HEK293 (cell line): Measurements from ENCODE around the gene P2RX4.

ENCODE experiments used
- BCL11A ChIP-seq: fragments of 450-650 bp; formaldehyde crosslinking; IDR thresholded peaks from 2 replicates; pipeline ENCODE4 v1.5.1; 2016; ENCODE audit warnings: low read depth, missing biosample characterization, missing genetic modification characterization
- GLIS2 ChIP-seq: fragments of 450-650 bp; formaldehyde crosslinking; IDR thresholded peaks from 2 replicates; pipeline ENCODE4 v1.5.1; 2016; ENCODE audit warnings: missing biosample characterization, missing genetic modification characterization
- HOXA7 ChIP-seq: sonication (generic); formaldehyde crosslinking; IDR thresholded peaks from 2 replicates; pipeline ENCODE4 v1.8.1; 2022; ENCODE audit warnings: missing genetic modification reagents, borderline replicate concordance
- SP2 ChIP-seq: fragments of 450-650 bp; formaldehyde crosslinking; IDR thresholded peaks from 2 replicates; pipeline ENCODE4 v1.5.1; 2016; ENCODE audit warnings: missing biosample characterization, missing genetic modification characterization
- ZEB2 ChIP-seq: fragments of 450-650 bp; formaldehyde crosslinking; IDR thresholded peaks from 2 replicates; pipeline ENCODE4 v1.5.1; 2016; ENCODE audit warnings: missing biosample characterization, missing genetic modification characterization
- ZFP3 ChIP-seq: fragments of 450-650 bp; formaldehyde crosslinking; IDR thresholded peaks from 2 replicates; pipeline ENCODE4 v1.5.1; 2016; ENCODE audit warnings: low read depth, missing biosample characterization, missing genetic modification characterization
- ZNF239 ChIP-seq: fragments of 450-650 bp; formaldehyde crosslinking; IDR thresholded peaks from 2 replicates; pipeline ENCODE4 v1.5.1; 2016; ENCODE audit warnings: missing biosample characterization, missing genetic modification characterization
- ZNF274 ChIP-seq, 2 experiments: fragments of 200-500 bp in 1 of 2; fragments of 450-650 bp in 1 of 2; sonication (Bioruptor generic) in 1 of 2; formaldehyde crosslinking in 1 of 2; IDR thresholded peaks; 2 replicates each; pipeline versions ENCODE4 v1.5.1 to v1.6.1; 2014 to 2016; ENCODE audit warnings: borderline replicate concordance in 1 of 2, inconsistent platforms in 1 of 2, low read length in 1 of 2, missing biosample characterization in 1 of 2, missing genetic modification characterization in 1 of 2
- ZNF416 ChIP-seq: fragments of 450-650 bp; formaldehyde crosslinking; IDR thresholded peaks from 2 replicates; pipeline ENCODE4 v1.5.1; 2016; ENCODE audit warnings: missing biosample characterization, missing genetic modification characterization
- ZNF600 ChIP-seq: fragments of 450-650 bp; formaldehyde crosslinking; IDR thresholded peaks from 2 replicates; pipeline ENCODE4 v1.5.1; 2016; ENCODE audit warnings: missing biosample characterization, missing genetic modification characterization
- ZNF776 ChIP-seq: fragments of 450-650 bp; formaldehyde crosslinking; IDR thresholded peaks from 2 replicates; pipeline ENCODE4 v1.5.0; 2017; ENCODE audit warnings: missing biosample characterization, missing genetic modification characterization, borderline replicate concordance
- TF ChIP-seq, protein P1 (sequence below): fragments of 450-650 bp; formaldehyde crosslinking; IDR thresholded peaks from 2 replicates; pipeline ENCODE4 v1.5.1; 2016; ENCODE audit warnings: missing biosample characterization, missing genetic modification characterization
- TF ChIP-seq, protein P2 (sequence below): fragments of 450-650 bp; formaldehyde crosslinking; IDR thresholded peaks from 2 replicates; pipeline ENCODE4 v1.5.1; 2016; ENCODE audit warnings: missing biosample characterization, missing genetic modification characterization

DNA sequence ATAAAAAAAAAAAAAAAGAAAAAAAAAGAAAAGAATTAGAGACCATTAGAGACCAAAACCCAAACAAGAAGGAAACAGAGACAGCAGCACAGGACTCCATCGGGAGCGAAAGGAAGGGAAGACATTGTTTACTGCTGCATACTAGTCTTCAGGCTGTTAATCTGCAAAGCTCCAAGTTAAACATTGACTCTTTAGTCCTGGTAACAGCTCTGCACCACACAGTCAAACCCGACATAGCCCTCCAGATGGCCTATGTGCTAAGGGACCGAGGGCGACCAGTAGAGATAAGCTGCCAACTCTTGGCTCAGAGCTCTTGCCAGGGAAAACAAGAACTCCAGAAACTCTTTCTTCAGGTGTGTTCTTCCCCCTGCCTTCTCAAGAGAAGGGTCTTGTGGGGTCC, 7.8 kb downstream of the P2RX4 start:
- TF ChIP-seq ZFP3 (tag by site-specific recombination) (no peak), ZNF274 (IDR thresholded peaks at IDR 0.05; ENCODE audit: low read length) (no peak), ZNF274 (tag by site-specific recombination; IDR thresholded peaks at IDR 0.05; ENCODE audit: borderline replicate concordance) (no peak), ZNF239 (no peak), GLIS2 (tag by site-specific recombination) (no peak), ZEB2 (tag by site-specific recombination) (no peak), ZNF600 (no peak), HOXA7 (CRISPR knock-in tag) (no peak), BCL11A (tag by site-specific recombination) (no peak), SP2 (tag by site-specific recombination) (no peak), ZNF776 (tag by site-specific recombination) (no peak), ZNF416 (tag by site-specific recombination) (no peak)
- TF ChIP-seq, protein P1, sequence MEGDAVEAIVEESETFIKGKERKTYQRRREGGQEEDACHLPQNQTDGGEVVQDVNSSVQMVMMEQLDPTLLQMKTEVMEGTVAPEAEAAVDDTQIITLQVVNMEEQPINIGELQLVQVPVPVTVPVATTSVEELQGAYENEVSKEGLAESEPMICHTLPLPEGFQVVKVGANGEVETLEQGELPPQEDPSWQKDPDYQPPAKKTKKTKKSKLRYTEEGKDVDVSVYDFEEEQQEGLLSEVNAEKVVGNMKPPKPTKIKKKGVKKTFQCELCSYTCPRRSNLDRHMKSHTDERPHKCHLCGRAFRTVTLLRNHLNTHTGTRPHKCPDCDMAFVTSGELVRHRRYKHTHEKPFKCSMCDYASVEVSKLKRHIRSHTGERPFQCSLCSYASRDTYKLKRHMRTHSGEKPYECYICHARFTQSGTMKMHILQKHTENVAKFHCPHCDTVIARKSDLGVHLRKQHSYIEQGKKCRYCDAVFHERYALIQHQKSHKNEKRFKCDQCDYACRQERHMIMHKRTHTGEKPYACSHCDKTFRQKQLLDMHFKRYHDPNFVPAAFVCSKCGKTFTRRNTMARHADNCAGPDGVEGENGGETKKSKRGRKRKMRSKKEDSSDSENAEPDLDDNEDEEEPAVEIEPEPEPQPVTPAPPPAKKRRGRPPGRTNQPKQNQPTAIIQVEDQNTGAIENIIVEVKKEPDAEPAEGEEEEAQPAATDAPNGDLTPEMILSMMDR (tag by site-specific recombination) = no peak
- TF ChIP-seq, protein P2, sequence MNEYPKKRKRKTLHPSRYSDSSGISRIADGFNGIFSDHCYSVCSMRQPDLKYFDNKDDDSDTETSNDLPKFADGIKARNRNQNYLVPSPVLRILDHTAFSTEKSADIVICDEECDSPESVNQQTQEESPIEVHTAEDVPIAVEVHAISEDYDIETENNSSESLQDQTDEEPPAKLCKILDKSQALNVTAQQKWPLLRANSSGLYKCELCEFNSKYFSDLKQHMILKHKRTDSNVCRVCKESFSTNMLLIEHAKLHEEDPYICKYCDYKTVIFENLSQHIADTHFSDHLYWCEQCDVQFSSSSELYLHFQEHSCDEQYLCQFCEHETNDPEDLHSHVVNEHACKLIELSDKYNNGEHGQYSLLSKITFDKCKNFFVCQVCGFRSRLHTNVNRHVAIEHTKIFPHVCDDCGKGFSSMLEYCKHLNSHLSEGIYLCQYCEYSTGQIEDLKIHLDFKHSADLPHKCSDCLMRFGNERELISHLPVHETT = no peak
